ENCODE data around the gene CASP9. TPM values are rescaled to one million over a fixed set of nuclear protein-coding genes. Genes with fewer than 3 reads are reported as not detected.

Gene CASP9
- total RNA-seq, 2 donors from 2014 or later: 14.5 to 15.5 TPM

DNA sequence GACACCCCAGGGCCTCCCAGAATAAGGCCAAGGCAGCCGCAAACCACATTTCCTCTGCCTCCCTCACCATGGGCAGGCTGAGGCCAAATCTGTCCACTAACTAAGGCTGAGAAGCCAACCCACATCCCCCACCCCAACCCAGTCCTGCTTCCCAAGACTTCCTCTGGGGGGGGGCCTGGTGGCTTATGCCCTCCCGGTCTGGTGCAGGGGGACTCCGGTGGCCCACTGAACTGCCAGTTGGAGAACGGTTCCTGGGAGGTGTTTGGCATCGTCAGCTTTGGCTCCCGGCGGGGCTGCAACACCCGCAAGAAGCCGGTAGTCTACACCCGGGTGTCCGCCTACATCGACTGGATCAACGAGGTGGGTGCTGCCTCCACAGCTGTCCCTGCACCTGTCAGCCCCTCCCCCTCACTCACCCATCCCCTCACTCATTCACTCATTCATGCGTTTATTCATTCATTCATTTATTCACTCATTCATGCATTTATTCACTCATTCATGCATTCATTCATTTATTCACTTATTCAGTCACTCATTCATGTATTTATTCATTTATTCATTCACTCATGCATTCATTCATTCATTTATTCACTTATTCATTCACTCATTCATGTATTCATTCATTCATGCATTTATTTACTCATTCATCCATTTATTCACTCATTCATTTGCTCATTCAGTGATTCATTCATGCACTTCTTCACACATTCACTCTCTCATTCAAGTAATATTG lies 78.5 kb downstream of the CASP9 start:
- Histone ChIP-seq H3K27me3 (no peaks in the 10 kb centered on the region), H3K4me3 (no peak overlapping the region), H3K27ac (no peak overlapping the region), H3K9me3 (no peaks in the 10 kb centered on the region), H3K36me3 (no peaks in the 10 kb centered on the region), H3K9ac (ENCODE audit: low read depth in 2 of 2, low read length in 2 of 2) (no peak overlapping the region), H3K4me1 (no peaks in the 10 kb centered on the region)
- DNase-seq: no peak
- TF ChIP-seq, protein P1, sequence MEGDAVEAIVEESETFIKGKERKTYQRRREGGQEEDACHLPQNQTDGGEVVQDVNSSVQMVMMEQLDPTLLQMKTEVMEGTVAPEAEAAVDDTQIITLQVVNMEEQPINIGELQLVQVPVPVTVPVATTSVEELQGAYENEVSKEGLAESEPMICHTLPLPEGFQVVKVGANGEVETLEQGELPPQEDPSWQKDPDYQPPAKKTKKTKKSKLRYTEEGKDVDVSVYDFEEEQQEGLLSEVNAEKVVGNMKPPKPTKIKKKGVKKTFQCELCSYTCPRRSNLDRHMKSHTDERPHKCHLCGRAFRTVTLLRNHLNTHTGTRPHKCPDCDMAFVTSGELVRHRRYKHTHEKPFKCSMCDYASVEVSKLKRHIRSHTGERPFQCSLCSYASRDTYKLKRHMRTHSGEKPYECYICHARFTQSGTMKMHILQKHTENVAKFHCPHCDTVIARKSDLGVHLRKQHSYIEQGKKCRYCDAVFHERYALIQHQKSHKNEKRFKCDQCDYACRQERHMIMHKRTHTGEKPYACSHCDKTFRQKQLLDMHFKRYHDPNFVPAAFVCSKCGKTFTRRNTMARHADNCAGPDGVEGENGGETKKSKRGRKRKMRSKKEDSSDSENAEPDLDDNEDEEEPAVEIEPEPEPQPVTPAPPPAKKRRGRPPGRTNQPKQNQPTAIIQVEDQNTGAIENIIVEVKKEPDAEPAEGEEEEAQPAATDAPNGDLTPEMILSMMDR (IDR thresholded peaks at IDR 0.05): no peak
- intact Hi-C loops (cut with DNase I): no loop called here

DNA sequence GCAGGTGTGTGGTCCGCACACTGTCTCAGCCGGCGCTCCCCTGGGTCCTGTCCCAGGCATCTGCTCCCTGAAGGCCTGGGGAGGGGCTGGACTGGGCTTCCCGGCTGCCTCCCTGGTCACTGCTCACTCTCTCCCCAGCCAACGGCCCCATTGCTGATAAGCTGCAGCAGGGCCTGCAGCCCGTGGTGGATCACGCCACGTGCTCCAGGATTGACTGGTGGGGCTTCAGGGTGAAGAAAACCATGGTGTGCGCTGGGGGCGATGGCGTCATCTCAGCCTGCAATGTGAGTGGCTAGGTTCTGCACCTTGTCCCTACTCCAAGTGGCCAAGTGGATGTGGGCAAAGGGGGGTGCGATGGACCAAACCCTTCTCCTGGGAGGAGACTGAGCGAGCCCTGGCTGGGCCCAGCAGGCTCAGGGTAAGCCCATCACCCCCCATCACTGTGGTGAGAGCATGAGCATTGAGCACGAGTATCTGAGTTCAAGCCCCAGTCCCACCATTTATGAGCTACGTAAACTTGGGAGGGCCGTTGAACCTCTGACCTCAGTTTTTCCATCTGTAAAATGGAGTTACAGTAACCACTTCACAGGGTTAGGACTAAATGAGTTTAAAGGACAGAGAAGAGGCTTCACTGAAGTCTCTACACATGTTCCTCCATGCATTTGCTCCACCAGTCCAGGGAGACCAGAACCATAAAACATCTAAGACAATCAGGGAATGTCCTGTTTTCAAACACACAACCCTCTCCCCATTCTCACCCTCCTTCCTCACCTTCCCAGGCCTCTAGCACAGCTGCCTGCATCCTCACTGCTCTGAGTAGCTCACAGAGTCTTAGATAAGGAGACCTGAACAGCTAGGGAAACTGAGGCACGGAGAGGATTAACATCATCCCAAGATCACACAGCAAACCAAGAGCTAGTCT lies 79.3 kb downstream of the CASP9 start:
- Histone ChIP-seq H3K9me3 (no peaks in the 10 kb centered on the region), H3K4me1 (no peaks in the 10 kb centered on the region), H3K27me3 (no peaks in the 10 kb centered on the region), H3K36me3 (no peaks in the 10 kb centered on the region), H3K9ac (ENCODE audit: low read depth in 2 of 2, low read length in 2 of 2) (no peak overlapping the region), H3K4me3 (no peak overlapping the region), H3K27ac (no peak overlapping the region)
- TF ChIP-seq, protein P1 (IDR thresholded peaks at IDR 0.05): no peak
- no peak for DNase-seq
- intact Hi-C loops (cut with DNase I): no loop called here

DNA sequence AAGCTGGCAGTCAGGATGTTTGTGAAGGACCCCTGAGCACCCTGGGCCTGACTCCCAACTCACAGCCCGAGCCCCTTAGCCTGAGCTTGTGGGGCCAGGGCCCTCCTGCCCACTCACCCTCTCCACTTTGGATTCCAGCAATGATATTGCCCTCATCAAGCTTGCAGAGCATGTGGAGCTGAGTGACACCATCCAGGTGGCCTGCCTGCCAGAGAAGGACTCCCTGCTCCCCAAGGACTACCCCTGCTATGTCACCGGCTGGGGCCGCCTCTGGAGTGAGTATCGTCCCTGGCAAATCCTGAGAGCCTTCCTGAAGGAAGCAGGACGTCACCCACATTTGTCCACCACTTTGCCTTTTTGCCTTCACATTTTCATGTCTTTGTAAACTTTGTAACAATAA lies 80.7 kb downstream of the CASP9 start:
- Histone ChIP-seq H3K9me3 (no peaks in the 10 kb centered on the region), H3K9ac (ENCODE audit: low read depth in 2 of 2, low read length in 2 of 2) (no peak overlapping the region), H3K27ac (no peak overlapping the region), H3K4me1 (no peaks in the 10 kb centered on the region), H3K4me3 (no peak overlapping the region), H3K27me3 (no peaks in the 10 kb centered on the region), H3K36me3 (no peaks in the 10 kb centered on the region)
- DNase-seq: no peak
- TF ChIP-seq, protein P1 (IDR thresholded peaks at IDR 0.05): no peak
- intact Hi-C loops (cut with DNase I): no loop called here

DNA sequence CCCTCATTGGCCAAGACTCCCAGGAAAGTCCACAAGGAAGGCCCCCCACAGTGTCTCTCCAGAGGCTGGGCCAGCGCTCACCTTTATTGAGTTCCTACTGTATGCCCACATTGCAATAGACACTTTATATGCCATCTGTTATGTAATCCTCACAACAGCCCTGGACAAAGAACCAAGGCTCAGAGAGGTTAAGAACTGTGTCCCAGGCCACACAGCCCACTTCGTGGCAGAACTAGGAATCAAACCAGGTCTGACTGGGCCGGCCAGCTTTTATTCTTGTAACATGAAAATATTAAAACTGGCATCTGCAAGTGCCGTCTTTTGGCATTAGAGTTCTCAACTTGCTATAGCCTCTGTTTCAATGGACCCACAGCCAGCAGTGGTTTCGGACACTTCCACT lies 81.3 kb downstream of the CASP9 start:
- Histone ChIP-seq H3K4me3 (no peak overlapping the region), H3K36me3 (no peaks in the 10 kb centered on the region), H3K9me3 (no peaks in the 10 kb centered on the region), H3K4me1 (no peaks in the 10 kb centered on the region), H3K9ac (ENCODE audit: low read depth in 2 of 2, low read length in 2 of 2) (no peak overlapping the region), H3K27ac (no peak overlapping the region), H3K27me3 (no peaks in the 10 kb centered on the region)
- TF ChIP-seq, protein P1 (IDR thresholded peaks at IDR 0.05): no peak
- intact Hi-C loops (cut with DNase I): no loop called here
- no peak for DNase-seq

DNA sequence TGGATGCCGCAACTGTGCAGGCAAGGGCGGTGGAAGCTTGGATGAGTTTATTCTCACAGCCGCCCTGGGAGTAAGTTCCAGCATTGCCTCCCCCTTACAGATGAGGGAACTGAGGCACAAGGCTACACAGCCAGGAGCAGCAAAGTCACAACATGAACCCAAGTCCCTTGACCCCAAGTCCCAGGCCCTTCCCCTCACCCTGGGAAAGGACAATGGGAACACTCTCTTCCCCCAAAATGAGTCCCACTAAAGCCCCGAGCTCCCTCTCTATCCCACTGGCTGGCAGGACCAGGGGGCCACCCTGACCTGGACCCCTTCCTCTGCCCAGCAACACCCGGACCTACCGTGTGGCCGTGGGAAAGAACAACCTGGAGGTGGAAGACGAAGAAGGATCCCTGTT lies 81.9 kb downstream of the CASP9 start:
- H3K4me3 ChIP-seq: no peak overlapping the region
- H3K9ac ChIP-seq (ENCODE audit: low read depth in 2 of 2, low read length in 2 of 2): no peak overlapping the region
- no peaks in the 10 kb centered on the region for H3K27me3 ChIP-seq
- TF ChIP-seq, protein P1 (IDR thresholded peaks at IDR 0.05): no peak
- H3K4me1 ChIP-seq: no peaks in the 10 kb centered on the region
- no peaks in the 10 kb centered on the region for H3K36me3 ChIP-seq
- DNase-seq: no peak
- no peaks in the 10 kb centered on the region for H3K9me3 ChIP-seq
- intact Hi-C loops (cut with DNase I): no loop called here
- H3K27ac ChIP-seq: no peak overlapping the region

Other genes with a start within 250 kb of the CASP9 start
- 100 to 1,000 TPM; 160 to 191 TPM for gene EFHD2, start 114.3 kb downstream of the CASP9 start, total RNA-seq
- gene CTRC, start 85.8 kb downstream of the CASP9 start, total RNA-seq: 1 to 10 TPM in 1 of 2 donors, not detected in 1; 6.0 TPM
- 1 to 10 TPM in 1 of 2 donors, not detected in 1; 3.6 TPM for gene CELA2A, start 67.5 kb downstream of the CASP9 start, total RNA-seq
- 1 to 10 TPM in 1 of 2 donors, not detected in 1; 1.1 TPM for gene CELA2B, start 48.1 kb downstream of the CASP9 start, total RNA-seq
- 10 to 100 TPM; 19.5 to 22.1 TPM for gene DNAJC16, start 2.6 kb upstream of the CASP9 start, total RNA-seq
- 10 to 100 TPM; 21.6 to 54.2 TPM for gene AGMAT, start 60.8 kb upstream of the CASP9 start, total RNA-seq
- 10 to 100 TPM; 28.6 to 38.7 TPM for gene DDI2, start 93.2 kb upstream of the CASP9 start, total RNA-seq
- 10 to 100 TPM; 32.7 to 37.2 TPM for gene PLEKHM2, start 160.1 kb upstream of the CASP9 start, total RNA-seq
- 10 to 100 TPM in 1 of 2 donors, 1 to 10 TPM in 1; 3.2 to 16.0 TPM for gene SLC25A34, start 212.0 kb upstream of the CASP9 start, total RNA-seq
- gene TMEM82, start 218.3 kb upstream of the CASP9 start, total RNA-seq: 10 to 100 TPM; 11.5 to 17.0 TPM
- gene FBLIM1, start 234.6 kb upstream of the CASP9 start, total RNA-seq: 100 to 1,000 TPM; 167 to 213 TPM